Osteoblast (primary cell): ENCODE results near the gene TADA2A. TPM values are rescaled to one million over a fixed set of nuclear protein-coding genes. Genes with fewer than 3 reads are reported as not detected.

ENCODE experiments used
- DNase-seq: peaks from one replicate; pipeline ENCODE4 v3.0.0; 2011; ENCODE audit warnings: low spot score, mixed read lengths; ENCODE audit not compliant: insufficient read length; ENCODE audit errors: missing footprints
- H2AFZ ChIP-seq: 2 replicates; pipeline ENCODE4 v1.6.0; 2011; ENCODE audit warnings: mild to moderate bottlenecking, low read length
- H3K27ac ChIP-seq: 2 replicates; pipeline ENCODE4 v1.5.1; 2011; ENCODE audit warnings: mild to moderate bottlenecking, low read depth, low read length, moderate library complexity
- H3K27me3 ChIP-seq: 2 replicates; pipeline ENCODE4 v1.6.0; 2012; ENCODE audit warnings: mild to moderate bottlenecking, control low read depth, inconsistent platforms, low read length, moderate library complexity; ENCODE audit not compliant: insufficient read depth
- H3K36me3 ChIP-seq: 2 replicates; pipeline ENCODE4 v1.5.1; 2011; ENCODE audit warnings: mild to moderate bottlenecking, low read length, control low read depth, moderate library complexity; ENCODE audit not compliant: insufficient read depth
- H3K4me1 ChIP-seq: 2 replicates; pipeline ENCODE4 v1.5.1; 2011; ENCODE audit warnings: mild to moderate bottlenecking, low read length, control low read depth, moderate library complexity; ENCODE audit not compliant: insufficient read depth
- H3K4me2 ChIP-seq: 2 replicates; pipeline ENCODE4 v1.6.0; 2011; ENCODE audit warnings: mild to moderate bottlenecking, low read length; ENCODE audit not compliant: insufficient read depth
- H3K4me3 ChIP-seq: fragments of 200-600 bp; sonication (generic); 3 replicates; pipeline ENCODE4 v1.5.1; 2012; ENCODE audit warnings: mild to moderate bottlenecking, low read length, inconsistent platforms; ENCODE audit not compliant: insufficient read depth
- H3K79me2 ChIP-seq: 2 replicates; pipeline ENCODE4 v1.6.0; 2012; ENCODE audit warnings: mild to moderate bottlenecking, low read length, control low read depth, inconsistent platforms; ENCODE audit not compliant: insufficient read depth
- H3K9me3 ChIP-seq: 2 replicates; pipeline ENCODE4 v1.5.1; 2011; ENCODE audit warnings: low read depth, low read length, control low read depth
- H4K20me1 ChIP-seq: 2 replicates; pipeline ENCODE4 v1.6.0; 2012; ENCODE audit warnings: mild to moderate bottlenecking, low read length, control low read depth; ENCODE audit not compliant: insufficient read depth
- total RNA-seq: library from RNA; depleted of rRNA; stranded (reverse); fragments of >200 nt; gene quantifications from 2 replicates; pipeline ENCODE4 v1.2.3, GENCODE V29; 2012
- TF ChIP-seq, protein P1 (sequence below): IDR thresholded peaks from 2 replicates; pipeline ENCODE4 v1.5.1; 2011; ENCODE audit warnings: mild to moderate bottlenecking, low read depth, low read length, moderate library complexity; ENCODE audit errors: extremely low read depth

The TADA2A gene
- 18.6 and 21.4 TPM in 2 replicates for total RNA-seq

- Histone ChIP-seq H2AFZ (peak within 1 kb of the TSS; percentile 98), H3K27ac (peak within 1 kb of the TSS; percentile 94), H3K79me2 (peaks cover 72% of the 10 kb centered on the region), H3K4me3 (peak within 1 kb of the TSS; percentile 96), H3K27me3 (no peaks in the 10 kb centered on the region), H3K9me3 (no peaks in the 10 kb centered on the region), H3K4me2 (peak within 1 kb of the TSS; percentile 94), H3K4me1 (peaks cover 13% of the 10 kb centered on the region), H3K36me3 (peaks cover 4% of the 10 kb centered on the region), H4K20me1 (peaks cover 8% of the 10 kb centered on the region)
- TF ChIP-seq, protein P1, sequence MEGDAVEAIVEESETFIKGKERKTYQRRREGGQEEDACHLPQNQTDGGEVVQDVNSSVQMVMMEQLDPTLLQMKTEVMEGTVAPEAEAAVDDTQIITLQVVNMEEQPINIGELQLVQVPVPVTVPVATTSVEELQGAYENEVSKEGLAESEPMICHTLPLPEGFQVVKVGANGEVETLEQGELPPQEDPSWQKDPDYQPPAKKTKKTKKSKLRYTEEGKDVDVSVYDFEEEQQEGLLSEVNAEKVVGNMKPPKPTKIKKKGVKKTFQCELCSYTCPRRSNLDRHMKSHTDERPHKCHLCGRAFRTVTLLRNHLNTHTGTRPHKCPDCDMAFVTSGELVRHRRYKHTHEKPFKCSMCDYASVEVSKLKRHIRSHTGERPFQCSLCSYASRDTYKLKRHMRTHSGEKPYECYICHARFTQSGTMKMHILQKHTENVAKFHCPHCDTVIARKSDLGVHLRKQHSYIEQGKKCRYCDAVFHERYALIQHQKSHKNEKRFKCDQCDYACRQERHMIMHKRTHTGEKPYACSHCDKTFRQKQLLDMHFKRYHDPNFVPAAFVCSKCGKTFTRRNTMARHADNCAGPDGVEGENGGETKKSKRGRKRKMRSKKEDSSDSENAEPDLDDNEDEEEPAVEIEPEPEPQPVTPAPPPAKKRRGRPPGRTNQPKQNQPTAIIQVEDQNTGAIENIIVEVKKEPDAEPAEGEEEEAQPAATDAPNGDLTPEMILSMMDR = no peak
- peak; percentile 99 for DNase-seq
These were observed at the start of gene TADA2A, which contains the start of gene ACACA for GRCh38 chr17:37406635-37407461. Gene TADA2A, plus strand, starts transcription at chr17:37406886. Its CDS starts 4,480 bp downstream, at chr17:37411366. Gene ACACA, minus strand, starts transcription at chr17:37406836. Its CDS starts 537 bp downstream, at chr17:37406299.

GRCh38 chr17:37358098-37358829, 48.4 kb upstream of the TADA2A start:
- H3K4me3 ChIP-seq = peak overlapping the region; percentile 84
- H2AFZ ChIP-seq = peak overlapping the region; percentile 43
- TF ChIP-seq, protein P1 = no peak
- H3K9me3 ChIP-seq = no peaks in the 10 kb centered on the region
- peaks cover 41% of the 10 kb centered on the region for H3K79me2 ChIP-seq
- H3K27ac ChIP-seq = peak overlapping the region; percentile 52
- peak; percentile 90 for DNase-seq
- H3K27me3 ChIP-seq = no peaks in the 10 kb centered on the region
- H4K20me1 ChIP-seq = peaks cover 6% of the 10 kb centered on the region
- peaks cover 4% of the 10 kb centered on the region for H3K36me3 ChIP-seq
- H3K4me2 ChIP-seq = peak overlapping the region; percentile 88
- peaks cover 22% of the 10 kb centered on the region for H3K4me1 ChIP-seq

DNA sequence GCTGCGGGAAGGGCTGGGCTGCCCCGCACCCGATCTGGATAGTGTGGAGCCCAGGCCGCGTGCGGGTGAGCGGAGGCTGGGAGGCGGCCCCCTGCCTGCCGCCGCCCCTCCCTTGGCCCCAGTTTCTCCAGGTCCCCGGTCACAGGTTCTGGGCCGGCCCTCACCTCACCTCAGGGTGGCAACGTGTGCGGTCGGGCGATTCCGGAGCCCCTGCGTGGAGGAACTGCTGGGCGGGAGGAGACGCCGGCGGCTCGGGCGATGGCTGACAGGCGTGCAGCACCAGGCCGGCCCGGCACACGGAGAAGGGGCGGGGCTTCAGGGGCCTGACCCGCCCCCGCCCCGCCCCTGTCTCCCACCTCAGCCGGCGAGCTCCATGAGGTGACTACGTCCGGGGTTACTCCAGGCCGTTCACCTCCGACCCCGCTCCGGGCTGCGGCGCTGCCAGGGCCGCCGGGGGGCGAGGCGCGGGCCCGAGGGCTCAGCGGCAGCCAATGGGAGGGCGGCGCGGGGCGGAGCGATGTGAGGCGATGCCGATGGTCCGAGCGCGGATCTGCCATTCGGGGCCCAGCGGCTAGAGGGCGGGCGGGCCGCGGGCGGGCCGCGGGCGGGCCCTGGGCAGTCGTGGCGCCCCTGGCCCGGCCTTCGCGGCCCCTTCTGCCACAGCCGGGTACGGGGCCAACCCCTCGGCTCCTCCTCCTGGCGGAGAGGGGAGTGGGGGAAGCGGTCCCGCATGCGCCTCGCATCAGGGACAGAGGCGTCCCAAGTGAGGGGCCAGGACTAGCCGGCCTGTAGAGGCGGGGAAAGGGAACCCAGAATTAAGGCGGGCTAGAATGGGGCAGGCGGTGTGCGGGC, 47.6 kb upstream of the TADA2A start:
- Histone ChIP-seq H3K79me2 (peaks cover 38% of the 10 kb centered on the region), H3K9me3 (no peaks in the 10 kb centered on the region), H3K27ac (peak overlapping the region; percentile 72), H3K4me1 (peaks cover 22% of the 10 kb centered on the region), H3K4me3 (peak overlapping the region; percentile 84), H4K20me1 (peaks cover 5% of the 10 kb centered on the region), H3K27me3 (no peaks in the 10 kb centered on the region), H3K36me3 (no peaks in the 10 kb centered on the region), H2AFZ (peak overlapping the region; percentile 88), H3K4me2 (peak overlapping the region; percentile 88)
- TF ChIP-seq, protein P1 = no peak
- DNase-seq = peak; percentile 99
